GM21423 (cell line): Measurements from ENCODE around the gene USP3.
A peak's percentile ranks its signal among the peaks of the same experiment; 100 is the strongest.

Experiments
- ATAC-seq: cut with Tn5 transposase; IDR thresholded peaks from one replicate; pipeline ENCODE4 v1.9.1; 2021; ENCODE audit warnings: mild to moderate bottlenecking, moderate library complexity; ENCODE audit not compliant: unreplicated experiment

The USP3 gene

GRCh38 chr15:63582718-63583426, 78.5 kb downstream of the USP3 start:
- ATAC-seq = no peak

DNA sequence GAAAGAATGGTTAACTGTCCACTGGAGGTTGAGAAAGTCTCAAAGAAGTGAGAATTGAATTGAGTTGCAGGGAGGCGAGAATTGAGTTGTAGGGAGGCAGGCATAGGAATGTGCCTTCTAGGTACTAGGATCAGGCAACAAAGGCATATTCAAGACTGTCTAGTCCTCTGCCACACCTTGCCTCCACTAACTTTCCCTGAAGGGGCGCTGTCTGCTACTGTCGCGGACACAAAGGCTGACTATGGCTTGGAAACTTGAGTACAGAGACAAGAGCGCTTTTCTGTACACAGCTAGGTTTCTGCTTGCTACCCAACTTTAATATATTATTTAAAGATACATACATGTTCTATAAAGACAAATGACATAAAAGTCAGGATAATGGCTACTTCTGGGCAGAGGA, 82.4 kb downstream of the USP3 start:
- ATAC-seq = no peak

DNA sequence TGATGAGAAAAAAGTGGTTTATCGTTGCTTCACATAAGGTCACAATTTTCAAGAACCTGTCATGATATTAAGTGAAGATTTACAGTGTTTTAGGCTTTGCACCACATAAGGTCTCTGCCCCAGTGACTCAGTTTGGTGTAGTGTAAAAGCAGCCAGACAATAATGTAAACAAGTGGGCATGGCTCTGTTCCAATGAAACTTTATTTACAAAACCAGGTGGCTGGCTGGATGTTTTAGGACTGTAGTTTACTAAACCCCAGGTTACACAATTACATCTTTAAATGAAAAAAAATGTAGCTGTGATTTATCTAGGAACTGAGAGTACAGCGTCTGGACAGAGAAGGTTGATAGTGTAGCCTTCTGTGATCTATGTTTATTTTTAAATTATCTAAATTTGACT, 83.1 kb downstream of the USP3 start:
- ATAC-seq = no peak

- ATAC-seq = no peak
These were observed 84.4 kb downstream of the USP3 start for GRCh38 chr15:63588826-63589225.

GRCh38 chr15:63593705-63594671, 89.6 kb downstream of the USP3 start:
- ATAC-seq = no peak

- no peak for ATAC-seq
These were observed 90.7 kb downstream of the USP3 start for GRCh38 chr15:63595065-63595464.

DNA sequence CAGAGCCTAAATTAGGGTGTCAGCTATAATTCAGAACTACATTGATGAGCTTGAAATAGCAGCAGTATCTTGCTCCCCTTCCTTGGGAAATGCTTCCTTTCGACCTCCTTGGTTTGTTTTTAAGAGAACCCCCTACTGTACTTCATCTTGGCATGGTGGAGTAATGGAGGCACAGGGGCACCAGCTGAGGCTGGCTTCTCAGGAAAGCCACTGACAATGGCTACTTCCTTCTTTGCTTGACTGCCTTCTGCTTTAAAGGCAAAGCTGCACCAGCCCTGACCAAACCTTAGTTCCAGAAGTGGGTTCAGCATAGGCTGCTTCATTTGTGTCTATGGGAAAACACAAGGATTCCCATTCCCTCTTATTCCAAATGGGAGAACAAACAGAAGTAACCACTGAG, 91.3 kb downstream of the USP3 start:
- no peak for ATAC-seq

DNA sequence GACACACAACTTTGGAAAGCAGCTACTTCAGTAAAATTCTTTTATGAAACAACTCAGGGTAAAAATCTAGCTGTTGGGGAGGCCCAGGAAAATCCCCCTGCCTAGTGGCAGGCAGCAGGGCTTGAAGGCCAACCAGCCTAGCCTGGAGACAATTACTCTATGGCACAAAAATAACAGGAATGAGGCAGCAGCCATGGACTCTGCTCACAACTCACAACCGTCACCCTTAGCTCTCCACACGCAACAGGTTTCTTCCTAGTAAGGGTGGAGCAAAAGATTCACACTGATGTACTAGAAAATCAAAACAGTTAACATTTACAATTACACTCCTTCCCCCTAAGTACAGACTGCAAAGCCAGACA, 92.3 kb downstream of the USP3 start:
- ATAC-seq = no peak

DNA sequence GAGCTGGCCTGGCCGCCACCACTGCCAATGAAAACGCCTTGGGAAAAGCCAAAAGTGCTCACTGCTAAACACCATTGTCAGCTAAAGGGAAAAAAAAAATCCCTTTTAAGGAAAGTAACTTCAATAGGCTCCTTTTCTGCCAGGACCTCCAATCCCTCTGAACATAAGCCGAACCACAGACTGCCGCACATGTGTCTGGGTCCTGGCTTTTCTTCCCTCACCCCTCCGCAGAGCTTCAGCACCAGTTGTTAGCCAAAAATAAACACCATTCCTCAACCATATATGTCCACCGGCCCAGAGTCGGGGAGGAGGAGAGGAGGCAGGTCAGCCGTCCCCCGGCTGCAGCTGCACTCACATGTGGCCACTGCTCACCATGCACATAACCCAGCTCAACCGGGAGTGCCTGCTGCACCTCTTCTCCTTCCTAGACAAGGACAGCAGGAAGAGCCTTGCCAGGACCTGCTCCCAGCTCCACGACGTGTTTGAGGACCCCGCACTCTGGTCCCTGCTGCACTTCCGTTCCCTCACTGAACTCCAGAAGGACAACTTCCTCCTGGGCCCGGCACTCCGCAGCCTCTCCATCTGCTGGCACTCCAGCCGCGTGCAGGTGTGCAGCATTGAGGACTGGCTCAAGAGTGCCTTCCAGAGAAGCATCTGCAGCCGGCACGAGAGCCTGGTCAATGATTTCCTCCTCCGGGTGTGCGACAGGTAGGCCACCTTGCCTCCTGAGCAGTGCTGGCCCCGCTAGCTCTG, 92.8 kb downstream of the USP3 start, which contains the start of gene FBXL22:
Gene FBXL22, plus strand, starts transcription at position 350 of the 753 bp plus-strand sequence. Its CDS starts 6 bp downstream, at position 356.
- ATAC-seq = no peak

- no peak for ATAC-seq
These were observed 93.4 kb downstream of the USP3 start for GRCh38 chr15:63597821-63598220.

- no peak for ATAC-seq
These were observed 94.3 kb downstream of the USP3 start for GRCh38 chr15:63598473-63599400.

- no peak for ATAC-seq
These were observed 95.1 kb downstream of the USP3 start for GRCh38 chr15:63599401-63600000.

- ATAC-seq = peak; percentile 10
These were observed 95.7 kb downstream of the USP3 start for GRCh38 chr15:63600001-63600615.

DNA sequence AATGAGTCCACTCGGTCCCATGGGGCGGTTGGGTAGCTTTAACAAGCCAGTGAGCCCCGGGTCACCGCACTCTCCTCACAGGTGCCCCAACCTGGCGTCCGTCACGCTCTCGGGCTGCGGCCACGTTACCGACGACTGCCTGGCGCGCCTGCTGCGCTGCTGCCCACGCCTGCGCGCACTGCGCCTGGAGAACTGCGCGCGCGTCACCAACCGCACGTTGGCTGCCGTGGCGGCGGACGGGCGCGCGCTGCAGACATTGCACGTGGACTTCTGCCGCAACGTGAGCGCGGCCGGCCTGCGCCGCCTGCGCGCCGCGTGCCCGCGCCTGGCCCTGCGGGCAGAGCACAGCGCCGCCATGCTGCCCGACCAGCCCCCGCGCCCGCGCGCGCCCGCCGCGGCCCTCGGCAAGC, 96.2 kb downstream of the USP3 start:
- peak; percentile 65 for ATAC-seq

DNA sequence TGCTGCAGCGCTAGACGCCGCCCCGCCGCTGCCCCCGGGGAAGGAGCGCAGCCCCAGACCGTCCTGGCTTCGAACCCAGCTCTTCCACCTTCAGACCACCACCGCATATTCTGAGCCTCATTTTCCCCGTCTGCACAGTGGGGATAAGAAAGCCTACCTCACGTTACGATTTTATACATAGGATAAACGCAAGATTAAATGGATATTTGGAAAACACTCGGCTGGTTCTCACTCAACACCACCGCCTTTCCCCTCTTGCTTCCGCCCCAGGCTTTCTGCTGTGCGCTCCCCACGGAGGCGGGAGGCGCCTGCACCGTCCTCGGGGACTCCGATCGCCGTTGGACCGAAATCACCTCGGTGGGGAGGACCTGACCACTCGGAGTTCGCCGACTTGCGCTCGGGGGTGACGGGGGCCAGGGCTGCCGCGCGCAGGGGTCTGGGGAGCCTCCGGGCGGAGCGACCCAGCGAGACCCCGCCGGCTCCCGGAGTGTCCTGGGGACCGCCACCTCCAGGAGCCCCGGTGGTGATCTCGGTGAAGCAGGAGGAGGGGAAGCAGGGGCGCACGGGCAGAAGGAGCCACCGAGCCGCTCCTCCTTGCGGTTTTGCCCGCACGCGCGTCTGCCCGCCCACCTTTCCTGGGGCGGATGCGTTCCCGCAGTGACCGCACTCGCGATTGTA, 96.8 kb downstream of the USP3 start:
- peak; percentile 18 for ATAC-seq

GRCh38 chr15:63601704-63602185, 97.4 kb downstream of the USP3 start:
- no peak for ATAC-seq

GRCh38 chr15:63602595-63602994, 98.2 kb downstream of the USP3 start:
- ATAC-seq = no peak

DNA sequence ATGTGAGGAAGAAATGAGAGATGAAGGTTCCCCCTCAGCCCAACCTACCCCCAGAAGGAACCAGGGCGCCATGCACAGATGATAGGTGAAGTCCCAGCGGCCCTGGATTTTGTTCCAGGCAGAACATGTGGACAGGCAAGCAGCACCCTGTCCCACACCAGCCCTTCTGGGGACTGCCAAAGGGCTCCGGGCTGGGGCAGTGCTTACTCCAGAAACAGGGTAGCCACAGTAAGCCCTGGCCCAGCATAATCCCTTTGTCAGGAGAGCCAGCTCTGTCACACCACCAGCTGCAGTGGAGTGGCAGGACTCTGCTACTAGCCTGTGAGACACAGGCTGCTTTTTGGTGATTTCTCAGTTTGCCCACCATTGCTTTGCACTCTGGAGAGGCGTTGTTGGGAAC, 99.1 kb downstream of the USP3 start:
- no peak for ATAC-seq

- ATAC-seq = no peak
These were observed 99.9 kb downstream of the USP3 start for GRCh38 chr15:63604281-63604680.
